ENCODE results near the gene PRKG1. TPM values are rescaled to one million over a fixed set of nuclear protein-coding genes. Genes with fewer than 3 reads are reported as not detected.
"Not testable (repeated sequence)": the region's sequence is repeated elsewhere in the genome, so short reads cannot be mapped to it uniquely, and the experiment has no call there.

The PRKG1 gene
- total and polyA plus RNA-seq, 4 donors = 0.46 to 5.1 (median 1.5) TPM

DNA sequence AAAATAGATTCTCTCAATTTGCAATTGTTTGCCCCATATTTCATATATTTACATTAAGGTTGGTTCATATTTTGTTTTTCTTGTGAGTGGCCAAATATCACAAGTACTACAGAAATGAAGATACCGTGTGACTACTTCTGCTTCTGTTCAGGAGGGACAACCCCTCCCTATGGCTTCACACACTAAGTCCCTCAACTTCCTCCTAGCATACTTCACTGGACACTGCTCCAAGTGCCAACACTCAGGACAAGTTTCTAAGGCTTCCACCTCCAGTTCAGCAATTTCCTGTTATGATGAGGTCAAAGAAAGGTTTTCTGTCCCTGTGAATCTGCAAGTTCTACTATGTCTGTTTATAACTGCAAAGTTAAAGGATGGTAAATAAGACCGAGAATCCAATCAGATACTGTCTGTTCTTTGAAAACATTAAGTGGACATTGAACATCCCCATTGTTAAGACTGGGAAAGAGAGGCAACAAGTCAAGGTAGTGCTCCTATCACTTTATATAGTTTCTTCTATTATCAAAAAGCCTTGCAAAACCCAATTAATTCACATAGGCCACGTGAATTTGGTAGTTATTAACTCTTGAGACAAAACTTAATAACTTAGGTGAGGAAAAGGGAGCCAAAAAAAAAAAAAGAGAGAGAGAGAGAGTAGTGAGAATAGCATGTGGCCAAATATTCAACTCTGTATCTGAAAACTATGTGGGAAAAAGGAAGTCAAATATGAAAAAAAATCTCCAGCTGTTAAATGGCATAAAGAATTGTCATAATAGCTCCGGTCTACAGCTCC, 1158.5 kb downstream of the PRKG1 start:
- peaks cover 0 to 3% (median 0%) of the 10 kb centered on the region in 4 donors for H3K27me3 ChIP-seq (ENCODE audit: control insufficient read depth in 4 of 4, insufficient read depth in 4 of 4, low read length in 3 of 4)
- peaks cover 0 to 2% (median 0%) of the 10 kb centered on the region in 4 donors for H3K4me1 ChIP-seq (ENCODE audit: control insufficient read depth in 4 of 4, insufficient read depth in 4 of 4, low read length in 3 of 4)
- no peak overlapping the region for H3K9ac ChIP-seq (ENCODE audit: low read depth in 1 of 2, low read length in 2 of 2)
- no peak for DNase-seq (ENCODE audit: low spot score)
- TF ChIP-seq JUND (IDR thresholded peaks at IDR 0.05) = no peak
- TF ChIP-seq GABPA (IDR thresholded peaks at IDR 0.05 in 1 of 2, conservative IDR thresholded peaks at IDR 0.05 in 1 of 2) = no peak
- TF ChIP-seq, protein P1, sequence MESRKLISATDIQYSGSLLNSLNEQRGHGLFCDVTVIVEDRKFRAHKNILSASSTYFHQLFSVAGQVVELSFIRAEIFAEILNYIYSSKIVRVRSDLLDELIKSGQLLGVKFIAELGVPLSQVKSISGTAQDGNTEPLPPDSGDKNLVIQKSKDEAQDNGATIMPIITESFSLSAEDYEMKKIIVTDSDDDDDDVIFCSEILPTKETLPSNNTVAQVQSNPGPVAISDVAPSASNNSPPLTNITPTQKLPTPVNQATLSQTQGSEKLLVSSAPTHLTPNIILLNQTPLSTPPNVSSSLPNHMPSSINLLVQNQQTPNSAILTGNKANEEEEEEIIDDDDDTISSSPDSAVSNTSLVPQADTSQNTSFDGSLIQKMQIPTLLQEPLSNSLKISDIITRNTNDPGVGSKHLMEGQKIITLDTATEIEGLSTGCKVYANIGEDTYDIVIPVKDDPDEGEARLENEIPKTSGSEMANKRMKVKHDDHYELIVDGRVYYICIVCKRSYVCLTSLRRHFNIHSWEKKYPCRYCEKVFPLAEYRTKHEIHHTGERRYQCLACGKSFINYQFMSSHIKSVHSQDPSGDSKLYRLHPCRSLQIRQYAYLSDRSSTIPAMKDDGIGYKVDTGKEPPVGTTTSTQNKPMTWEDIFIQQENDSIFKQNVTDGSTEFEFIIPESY (IDR thresholded peaks at IDR 0.05) = no peak
- TF ChIP-seq HNF4A (conservative IDR thresholded peaks at IDR 0.05) = no peak
- peak overlapping the region in 1 of 3 donors; percentile 19 for H3K4me3 ChIP-seq (ENCODE audit: low read depth in 1 of 3, low read length in 3 of 3)
- 40% methylated on average over 4 of the region's 4 CpGs for whole genome bisulfite sequencing
- no peaks in the 10 kb centered on the region for H3K36me3 ChIP-seq (ENCODE audit: control insufficient read depth in 4 of 4, insufficient read depth in 3 of 4, low read depth in 1 of 4, low read length in 3 of 4)
- H3K27ac ChIP-seq (ENCODE audit: low read depth in 1 of 2, low read length in 2 of 2) = no peak overlapping the region
- no peaks in the 10 kb centered on the region for H3K9me3 ChIP-seq (ENCODE audit: control insufficient read depth in 4 of 4, low read length in 3 of 4)

DNA sequence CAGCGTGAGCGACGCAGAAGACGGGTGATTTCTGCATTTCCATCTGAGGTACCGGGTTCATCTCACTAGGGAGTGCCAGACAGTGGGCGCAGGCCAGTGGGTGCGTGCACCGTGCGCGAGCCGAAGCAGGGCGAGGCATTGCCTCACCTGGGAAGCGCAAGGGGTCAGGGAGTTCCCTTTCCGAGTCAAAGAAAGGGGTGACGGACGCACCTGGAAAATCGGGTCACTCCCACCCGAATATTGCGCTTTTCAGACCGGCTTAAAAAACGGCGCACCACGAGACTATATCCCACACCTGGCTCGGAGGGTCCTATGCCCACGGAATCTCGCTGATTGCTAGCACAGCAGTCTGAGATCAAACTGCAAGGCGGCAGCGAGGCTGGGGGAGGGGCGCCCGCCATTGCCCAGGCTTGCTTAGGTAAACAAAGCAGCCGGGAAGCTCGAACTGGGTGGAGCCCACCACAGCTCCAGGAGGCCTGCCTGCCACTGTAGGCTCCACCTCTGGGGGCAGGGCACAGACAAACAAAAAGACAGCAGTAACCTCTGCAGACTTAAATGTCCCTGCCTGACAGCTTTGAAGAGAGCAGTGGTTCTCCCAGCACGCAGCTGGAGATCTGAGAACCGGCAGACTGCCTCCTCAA, 1159.2 kb downstream of the PRKG1 start:
- not testable (repeated sequence) for H3K9ac ChIP-seq (ENCODE audit: low read depth in 1 of 2, low read length in 2 of 2); H3K9me3 ChIP-seq (ENCODE audit: control insufficient read depth in 4 of 4, low read length in 3 of 4); H3K36me3 ChIP-seq (ENCODE audit: control insufficient read depth in 4 of 4, insufficient read depth in 3 of 4, low read depth in 1 of 4, low read length in 3 of 4); H3K4me1 ChIP-seq (ENCODE audit: control insufficient read depth in 4 of 4, insufficient read depth in 4 of 4, low read length in 3 of 4); DNase-seq (ENCODE audit: low spot score); H3K27ac ChIP-seq (ENCODE audit: low read depth in 1 of 2, low read length in 2 of 2); H3K27me3 ChIP-seq (ENCODE audit: control insufficient read depth in 4 of 4, insufficient read depth in 4 of 4, low read length in 3 of 4)
- 8% methylated on average over 6 of the region's 34 CpGs for WGBS
- peak overlapping the region in 1 of 3 donors; percentile 19 for H3K4me3 ChIP-seq (ENCODE audit: low read depth in 1 of 3, low read length in 3 of 3)

DNA sequence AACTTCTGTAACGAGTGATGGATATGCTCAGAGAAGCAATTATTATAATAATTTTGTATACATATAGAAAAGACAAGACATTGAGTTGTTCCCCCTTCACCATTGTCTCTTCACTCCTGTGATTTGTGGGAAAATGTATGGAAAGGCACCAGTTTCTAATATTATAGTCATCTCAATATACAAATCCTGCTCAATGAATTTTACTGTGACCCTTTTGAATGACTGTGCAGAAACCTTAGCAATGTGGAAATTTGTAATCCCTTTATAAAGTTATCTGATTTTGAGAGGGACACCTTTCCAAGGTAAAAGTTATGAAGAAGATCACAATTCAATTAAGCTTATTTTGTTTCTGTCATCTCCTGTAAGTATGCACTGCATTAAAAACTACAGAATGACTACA, 1165.5 kb downstream of the PRKG1 start:
- no peak overlapping the region for H3K27ac ChIP-seq (ENCODE audit: low read depth in 1 of 2, low read length in 2 of 2)
- no peaks in the 10 kb centered on the region for H3K36me3 ChIP-seq (ENCODE audit: control insufficient read depth in 4 of 4, insufficient read depth in 3 of 4, low read depth in 1 of 4, low read length in 3 of 4)
- H3K9ac ChIP-seq (ENCODE audit: low read depth in 1 of 2, low read length in 2 of 2) = no peak overlapping the region
- H3K9me3 ChIP-seq (ENCODE audit: control insufficient read depth in 4 of 4, low read length in 3 of 4) = no peaks in the 10 kb centered on the region
- no peaks in the 10 kb centered on the region for H3K27me3 ChIP-seq (ENCODE audit: control insufficient read depth in 4 of 4, insufficient read depth in 4 of 4, low read length in 3 of 4)
- 71% methylated on average over 1 of the region's 1 CpG for WGBS
- TF ChIP-seq SP1 (IDR thresholded peaks at IDR 0.05) = no peak
- no peak for TF ChIP-seq EGR1 (IDR thresholded peaks at IDR 0.05; ENCODE audit: low read depth in 2 of 2)
- TF ChIP-seq JUND (IDR thresholded peaks at IDR 0.05) = no peak
- no peak for TF ChIP-seq YY1 (IDR thresholded peaks at IDR 0.05)
- no peak for TF ChIP-seq GABPA (IDR thresholded peaks at IDR 0.05 in 1 of 2, conservative IDR thresholded peaks at IDR 0.05 in 1 of 2)
- TF ChIP-seq, protein P2, sequence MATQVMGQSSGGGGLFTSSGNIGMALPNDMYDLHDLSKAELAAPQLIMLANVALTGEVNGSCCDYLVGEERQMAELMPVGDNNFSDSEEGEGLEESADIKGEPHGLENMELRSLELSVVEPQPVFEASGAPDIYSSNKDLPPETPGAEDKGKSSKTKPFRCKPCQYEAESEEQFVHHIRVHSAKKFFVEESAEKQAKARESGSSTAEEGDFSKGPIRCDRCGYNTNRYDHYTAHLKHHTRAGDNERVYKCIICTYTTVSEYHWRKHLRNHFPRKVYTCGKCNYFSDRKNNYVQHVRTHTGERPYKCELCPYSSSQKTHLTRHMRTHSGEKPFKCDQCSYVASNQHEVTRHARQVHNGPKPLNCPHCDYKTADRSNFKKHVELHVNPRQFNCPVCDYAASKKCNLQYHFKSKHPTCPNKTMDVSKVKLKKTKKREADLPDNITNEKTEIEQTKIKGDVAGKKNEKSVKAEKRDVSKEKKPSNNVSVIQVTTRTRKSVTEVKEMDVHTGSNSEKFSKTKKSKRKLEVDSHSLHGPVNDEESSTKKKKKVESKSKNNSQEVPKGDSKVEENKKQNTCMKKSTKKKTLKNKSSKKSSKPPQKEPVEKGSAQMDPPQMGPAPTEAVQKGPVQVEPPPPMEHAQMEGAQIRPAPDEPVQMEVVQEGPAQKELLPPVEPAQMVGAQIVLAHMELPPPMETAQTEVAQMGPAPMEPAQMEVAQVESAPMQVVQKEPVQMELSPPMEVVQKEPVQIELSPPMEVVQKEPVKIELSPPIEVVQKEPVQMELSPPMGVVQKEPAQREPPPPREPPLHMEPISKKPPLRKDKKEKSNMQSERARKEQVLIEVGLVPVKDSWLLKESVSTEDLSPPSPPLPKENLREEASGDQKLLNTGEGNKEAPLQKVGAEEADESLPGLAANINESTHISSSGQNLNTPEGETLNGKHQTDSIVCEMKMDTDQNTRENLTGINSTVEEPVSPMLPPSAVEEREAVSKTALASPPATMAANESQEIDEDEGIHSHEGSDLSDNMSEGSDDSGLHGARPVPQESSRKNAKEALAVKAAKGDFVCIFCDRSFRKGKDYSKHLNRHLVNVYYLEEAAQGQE (IDR thresholded peaks at IDR 0.05) = no peak
- no peak for TF ChIP-seq FOXA1 (IDR thresholded peaks at IDR 0.05)
- DNase-seq (ENCODE audit: low spot score) = no peak
- H3K4me1 ChIP-seq (ENCODE audit: control insufficient read depth in 4 of 4, insufficient read depth in 4 of 4, low read length in 3 of 4) = no peaks in the 10 kb centered on the region
- no peak overlapping the region for H3K4me3 ChIP-seq (ENCODE audit: low read depth in 1 of 3, low read length in 3 of 3)
